Type B pancreatic cell (in vitro differentiated cells): ENCODE results near the gene CARMIL3. TPM values are rescaled to one million over a fixed set of nuclear protein-coding genes. Genes with fewer than 3 reads are reported as not detected.
"Not testable (repeated sequence)": the region's sequence is repeated elsewhere in the genome, so short reads cannot be mapped to it uniquely, and the experiment has no call there.

ENCODE experiments used
- DNase-seq: peaks from one replicate; pipeline ENCODE4 v3.0.0; 2021; ENCODE audit warnings: mixed read lengths; ENCODE audit not compliant: unreplicated experiment; ENCODE audit errors: extremely low spot score
- H3K27ac Mint-ChIP-seq: 2 replicates; pipeline ENCODE4 v1.8.0; 2021; ENCODE audit warnings: mild to moderate bottlenecking, mixed read lengths
- H3K27me3 Mint-ChIP-seq: 2 replicates; pipeline ENCODE4 v1.8.0; 2021; ENCODE audit warnings: mixed read lengths
- H3K36me3 Mint-ChIP-seq: 2 replicates; pipeline ENCODE4 v1.8.0; 2021; ENCODE audit warnings: mixed read lengths
- H3K4me1 Mint-ChIP-seq: one replicate; pipeline ENCODE4 v1.8.0; 2021; ENCODE audit warnings: mixed read lengths; ENCODE audit not compliant: unreplicated experiment
- H3K4me3 Mint-ChIP-seq: 2 replicates; pipeline ENCODE4 v1.8.0; 2021; ENCODE audit warnings: mild to moderate bottlenecking, mixed read lengths
- H3K9me3 Mint-ChIP-seq: 2 replicates; pipeline ENCODE4 v1.8.0; 2021; ENCODE audit warnings: mixed read lengths
- long read RNA-seq: library from polyadenylated mRNA; unstranded; transcript quantifications from one replicate; pipeline ENCODE4 v2.0.0, GENCODE V29; 2020
- total RNA-seq: library from RNA; stranded (reverse); gene quantifications from 2 replicates; pipeline ENCODE4 v1.2.1, GENCODE V29; 2021; ENCODE audit warnings: low replicate concordance
- TF ChIP-seq, protein P1 (sequence below): fragments of 200-600 bp; sonication (generic); conservative IDR thresholded peaks from 2 replicates; pipeline ENCODE4 v1.5.0; 2021; ENCODE audit warnings: antibody characterized with exemption, mild to moderate bottlenecking

The CARMIL3 gene, protein sequence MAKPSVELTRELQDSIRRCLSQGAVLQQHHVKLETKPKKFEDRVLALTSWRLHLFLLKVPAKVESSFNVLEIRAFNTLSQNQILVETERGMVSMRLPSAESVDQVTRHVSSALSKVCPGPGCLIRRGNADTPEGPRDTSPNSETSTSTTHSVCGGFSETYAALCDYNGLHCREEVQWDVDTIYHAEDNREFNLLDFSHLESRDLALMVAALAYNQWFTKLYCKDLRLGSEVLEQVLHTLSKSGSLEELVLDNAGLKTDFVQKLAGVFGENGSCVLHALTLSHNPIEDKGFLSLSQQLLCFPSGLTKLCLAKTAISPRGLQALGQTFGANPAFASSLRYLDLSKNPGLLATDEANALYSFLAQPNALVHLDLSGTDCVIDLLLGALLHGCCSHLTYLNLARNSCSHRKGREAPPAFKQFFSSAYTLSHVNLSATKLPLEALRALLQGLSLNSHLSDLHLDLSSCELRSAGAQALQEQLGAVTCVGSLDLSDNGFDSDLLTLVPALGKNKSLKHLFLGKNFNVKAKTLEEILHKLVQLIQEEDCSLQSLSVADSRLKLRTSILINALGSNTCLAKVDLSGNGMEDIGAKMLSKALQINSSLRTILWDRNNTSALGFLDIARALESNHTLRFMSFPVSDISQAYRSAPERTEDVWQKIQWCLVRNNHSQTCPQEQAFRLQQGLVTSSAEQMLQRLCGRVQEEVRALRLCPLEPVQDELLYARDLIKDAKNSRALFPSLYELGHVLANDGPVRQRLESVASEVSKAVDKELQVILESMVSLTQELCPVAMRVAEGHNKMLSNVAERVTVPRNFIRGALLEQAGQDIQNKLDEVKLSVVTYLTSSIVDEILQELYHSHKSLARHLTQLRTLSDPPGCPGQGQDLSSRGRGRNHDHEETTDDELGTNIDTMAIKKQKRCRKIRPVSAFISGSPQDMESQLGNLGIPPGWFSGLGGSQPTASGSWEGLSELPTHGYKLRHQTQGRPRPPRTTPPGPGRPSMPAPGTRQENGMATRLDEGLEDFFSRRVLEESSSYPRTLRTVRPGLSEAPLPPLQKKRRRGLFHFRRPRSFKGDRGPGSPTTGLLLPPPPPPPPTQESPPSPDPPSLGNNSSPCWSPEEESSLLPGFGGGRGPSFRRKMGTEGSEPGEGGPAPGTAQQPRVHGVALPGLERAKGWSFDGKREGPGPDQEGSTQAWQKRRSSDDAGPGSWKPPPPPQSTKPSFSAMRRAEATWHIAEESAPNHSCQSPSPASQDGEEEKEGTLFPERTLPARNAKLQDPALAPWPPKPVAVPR (N-terminal part only)
- 2.5 and 2.8 TPM in 2 replicates for total RNA-seq
- long read RNA-seq: 0 reads

DNA sequence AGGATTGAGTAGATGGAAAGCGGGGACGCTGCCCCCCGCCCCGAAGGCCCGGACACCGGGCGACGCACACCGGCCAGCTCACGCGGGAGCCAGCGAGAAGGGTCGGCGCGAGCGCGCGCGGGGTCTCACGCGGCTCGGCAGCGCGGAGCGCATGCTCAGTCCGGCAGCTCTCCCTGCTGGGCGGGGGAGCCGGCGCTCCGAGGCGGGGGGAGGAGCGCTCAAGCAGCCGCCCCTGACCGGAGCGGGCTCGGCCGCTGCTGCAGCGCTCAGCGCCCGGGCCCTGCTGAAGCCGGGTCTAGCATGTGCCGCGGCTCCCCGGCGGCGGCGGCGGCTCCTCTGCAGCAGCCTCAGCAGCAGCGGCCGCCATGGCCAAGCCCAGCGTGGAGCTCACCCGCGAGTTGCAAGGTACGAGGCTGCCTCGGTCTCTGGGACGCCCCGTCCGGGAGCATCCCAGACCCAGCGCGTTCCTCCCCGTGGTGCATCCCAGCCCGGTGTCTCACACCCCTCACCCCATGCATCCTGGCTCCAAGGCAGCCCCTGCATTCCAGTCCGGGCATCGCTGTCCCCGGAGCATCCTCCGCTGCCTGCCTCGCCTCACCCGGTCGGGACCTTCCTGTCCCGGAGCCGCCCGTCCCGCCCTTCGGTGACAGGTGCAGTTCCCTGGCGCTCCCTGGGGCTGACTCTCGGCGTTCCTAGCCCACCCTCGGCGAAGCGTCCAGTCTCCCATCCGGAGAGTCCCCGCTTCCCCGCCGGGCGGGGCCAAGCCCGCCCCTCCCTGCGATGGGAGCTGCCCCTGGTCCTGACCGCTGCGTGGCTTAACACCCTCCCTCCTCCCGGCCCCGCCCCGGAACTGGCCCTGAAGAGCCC lies at the start of gene CARMIL3:
Gene CARMIL3, plus strand, starts transcription at position 221 of the 867 bp plus-strand sequence. Its CDS starts 145 bp downstream, at position 366.
- H3K4me3 Mint-ChIP-seq: peak within 1 kb of the TSS; percentile 89
- peak within 1 kb of the TSS; percentile 44 for H3K27ac Mint-ChIP-seq
- H3K4me1 Mint-ChIP-seq: peaks cover 13% of the 10 kb centered on the region
- H3K27me3 Mint-ChIP-seq: peaks cover 53% of the 10 kb centered on the region
- no peaks in the 10 kb centered on the region for H3K36me3 Mint-ChIP-seq
- TF ChIP-seq, protein P1, sequence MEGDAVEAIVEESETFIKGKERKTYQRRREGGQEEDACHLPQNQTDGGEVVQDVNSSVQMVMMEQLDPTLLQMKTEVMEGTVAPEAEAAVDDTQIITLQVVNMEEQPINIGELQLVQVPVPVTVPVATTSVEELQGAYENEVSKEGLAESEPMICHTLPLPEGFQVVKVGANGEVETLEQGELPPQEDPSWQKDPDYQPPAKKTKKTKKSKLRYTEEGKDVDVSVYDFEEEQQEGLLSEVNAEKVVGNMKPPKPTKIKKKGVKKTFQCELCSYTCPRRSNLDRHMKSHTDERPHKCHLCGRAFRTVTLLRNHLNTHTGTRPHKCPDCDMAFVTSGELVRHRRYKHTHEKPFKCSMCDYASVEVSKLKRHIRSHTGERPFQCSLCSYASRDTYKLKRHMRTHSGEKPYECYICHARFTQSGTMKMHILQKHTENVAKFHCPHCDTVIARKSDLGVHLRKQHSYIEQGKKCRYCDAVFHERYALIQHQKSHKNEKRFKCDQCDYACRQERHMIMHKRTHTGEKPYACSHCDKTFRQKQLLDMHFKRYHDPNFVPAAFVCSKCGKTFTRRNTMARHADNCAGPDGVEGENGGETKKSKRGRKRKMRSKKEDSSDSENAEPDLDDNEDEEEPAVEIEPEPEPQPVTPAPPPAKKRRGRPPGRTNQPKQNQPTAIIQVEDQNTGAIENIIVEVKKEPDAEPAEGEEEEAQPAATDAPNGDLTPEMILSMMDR: no peak
- no peaks in the 10 kb centered on the region for H3K9me3 Mint-ChIP-seq
- peak; percentile 79 for DNase-seq

DNA sequence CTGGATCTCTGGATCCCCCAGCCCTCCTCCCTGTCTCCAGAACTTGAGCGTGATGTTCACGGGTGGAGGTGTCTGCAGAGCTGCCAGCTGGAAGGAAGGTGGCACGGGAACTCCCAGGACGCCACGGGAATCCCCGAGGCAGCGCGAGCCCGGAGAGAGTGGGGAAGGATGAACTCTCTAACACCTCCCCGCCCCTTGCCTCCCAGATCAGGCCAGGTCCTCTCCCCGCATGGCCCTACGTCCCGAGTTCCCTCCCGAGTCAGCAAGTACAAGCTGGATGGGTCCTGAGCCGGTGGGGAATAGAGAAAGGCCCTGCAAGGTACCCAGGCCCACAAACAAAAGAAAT lies 45.4 kb upstream of the CARMIL3 start:
- DNase-seq, H3K36me3 Mint-ChIP-seq, H3K27ac Mint-ChIP-seq, H3K9me3 Mint-ChIP-seq, H3K4me1 Mint-ChIP-seq, H3K27me3 Mint-ChIP-seq: not testable (repeated sequence)
- peak overlapping the region; percentile 62 for H3K4me3 Mint-ChIP-seq

DNA sequence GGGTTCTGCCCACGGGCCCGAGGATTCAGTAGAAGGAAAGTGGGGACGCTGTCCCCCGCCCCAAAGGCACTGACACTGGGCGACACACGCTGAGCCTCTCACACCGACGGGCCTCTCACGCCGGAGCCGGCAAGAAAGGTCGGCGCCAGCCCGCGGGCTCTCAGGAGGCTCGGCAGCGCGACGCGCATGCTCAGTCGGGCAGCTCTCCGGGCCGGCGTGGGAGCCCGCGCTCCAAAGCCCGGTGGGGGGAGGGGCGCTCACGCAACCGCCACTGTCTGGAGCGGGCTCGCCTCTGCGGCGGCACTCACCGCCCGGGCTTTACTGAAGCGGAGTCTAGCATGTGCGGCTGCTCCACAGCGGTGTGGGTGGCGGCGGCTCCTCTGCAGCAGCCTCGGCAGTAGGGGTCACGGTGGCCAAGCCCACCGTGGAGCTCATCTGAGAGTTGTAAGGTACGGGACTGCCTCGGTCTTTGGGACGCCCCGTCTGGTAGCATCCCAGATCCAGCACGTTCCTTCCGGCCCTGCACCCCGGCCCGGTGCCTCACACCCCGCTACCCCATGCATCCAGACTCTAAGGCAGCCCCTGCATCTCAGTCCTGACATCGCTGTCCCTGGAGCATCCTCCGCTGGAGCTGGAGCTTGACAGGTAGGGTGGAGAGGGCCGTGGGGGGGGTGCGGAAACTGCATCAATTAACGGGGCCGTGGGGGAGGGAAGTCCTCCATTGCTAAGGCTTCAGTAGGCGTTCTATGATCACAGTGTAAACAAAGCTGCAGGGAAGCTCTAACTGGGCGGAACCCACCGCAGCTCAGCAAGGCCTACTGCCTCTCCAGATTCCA lies 44.8 kb upstream of the CARMIL3 start:
- not testable (repeated sequence) for H3K36me3 Mint-ChIP-seq, H3K27me3 Mint-ChIP-seq, H3K27ac Mint-ChIP-seq, H3K9me3 Mint-ChIP-seq, H3K4me1 Mint-ChIP-seq
- peak overlapping the region; percentile 62 for H3K4me3 Mint-ChIP-seq
- DNase-seq: peak; percentile 80

DNA sequence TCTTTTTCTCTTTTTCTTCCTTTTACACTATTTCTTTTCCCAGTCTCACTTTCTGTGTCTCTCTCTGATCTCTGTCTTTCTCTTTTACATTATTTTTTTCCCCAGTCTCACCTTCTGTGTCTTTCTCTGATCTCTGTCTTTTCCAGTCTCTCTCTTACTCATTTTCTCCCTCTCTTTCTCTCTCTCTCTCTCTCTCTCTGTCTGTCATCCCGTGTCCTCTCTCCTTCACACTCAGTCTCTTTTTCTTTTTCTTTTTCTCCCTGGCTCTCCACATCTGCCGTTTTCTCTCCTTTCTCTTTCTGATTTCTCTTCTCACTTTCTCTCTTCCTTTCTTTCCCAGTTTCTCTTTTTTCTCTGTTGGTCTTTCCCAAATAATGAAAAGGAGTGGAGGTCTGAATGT lies 40.8 kb upstream of the CARMIL3 start:
- Mint-ChIP-seq H3K27ac (no peak overlapping the region), H3K36me3 (no peaks in the 10 kb centered on the region), H3K4me1 (no peaks in the 10 kb centered on the region), H3K4me3 (no peak overlapping the region), H3K27me3 (peaks cover 6% of the 10 kb centered on the region), H3K9me3 (no peaks in the 10 kb centered on the region)
- no peak for DNase-seq
- TF ChIP-seq, protein P1: no peak

DNA sequence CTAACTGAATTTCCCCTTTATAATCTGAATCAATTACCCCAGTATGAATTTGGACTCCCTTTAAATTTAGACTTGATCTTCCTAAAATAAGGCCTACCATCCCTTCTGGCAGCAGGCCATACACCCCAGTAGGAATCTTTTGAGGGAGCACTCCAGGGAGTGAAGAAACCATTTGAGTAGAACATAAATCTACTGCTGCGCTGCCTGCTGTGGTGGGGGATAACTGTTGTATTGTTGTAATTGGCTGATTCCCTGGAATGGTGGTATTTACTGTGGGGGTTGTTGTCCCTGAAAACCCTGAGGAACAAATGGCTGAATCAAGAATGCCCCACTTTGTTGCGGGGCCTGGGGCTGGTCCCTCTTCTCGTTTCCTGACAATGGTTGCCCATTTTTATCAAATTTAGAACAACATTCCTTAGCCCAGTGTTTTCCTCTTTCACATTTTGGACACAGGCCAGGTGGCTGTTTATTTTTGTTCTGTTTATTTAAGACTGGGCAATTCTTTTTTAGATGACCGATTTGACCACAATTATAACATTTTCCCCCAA lies 39.0 kb upstream of the CARMIL3 start:
- DNase-seq, H3K27ac Mint-ChIP-seq, H3K36me3 Mint-ChIP-seq, H3K9me3 Mint-ChIP-seq, H3K4me1 Mint-ChIP-seq, H3K4me3 Mint-ChIP-seq, H3K27me3 Mint-ChIP-seq: not testable (repeated sequence)
